Activated CD4-positive, alpha-beta memory T cell treated with anti-CD3 and anti-CD28 coated beads for 36 hours (primary cell): ENCODE results near the gene VAV3. TPM values are rescaled to one million over a fixed set of nuclear protein-coding genes. Genes with fewer than 3 reads are reported as not detected.

Source experiments
- CTCF ChIA-PET: fragments of 350-600 bp; sonication (Branson Sonifier 250); formaldehyde crosslinking; loops from one replicate; lab custom pipeline; 2021; ENCODE audit warnings: antibody characterized with exemption, inconsistent platforms; lab: Charles Lee
- POLR2A ChIA-PET: fragments of 350-600 bp; sonication (Branson Sonifier 250); formaldehyde crosslinking; loops from one replicate; lab custom pipeline; 2021; ENCODE audit warnings: antibody characterized with exemption; lab: Charles Lee
- DNase-seq: peaks from one replicate; pipeline ENCODE4 v3.0.0-alpha.2; 2020
- H3K27ac Mint-ChIP-seq: one replicate; pipeline ENCODE4 v1.8.0; 2021; ENCODE audit warnings: mixed read lengths
- H3K27me3 Mint-ChIP-seq: one replicate; pipeline ENCODE4 v1.8.0; 2021; ENCODE audit warnings: mixed read lengths
- H3K36me3 Mint-ChIP-seq: one replicate; pipeline ENCODE4 v1.8.0; 2021; ENCODE audit warnings: mixed read lengths
- H3K4me1 Mint-ChIP-seq: one replicate; pipeline ENCODE4 v1.8.0; 2021; ENCODE audit warnings: low read depth, mixed read lengths
- H3K4me3 Mint-ChIP-seq: one replicate; pipeline ENCODE4 v1.8.0; 2021; ENCODE audit warnings: mild to moderate bottlenecking, mixed read lengths
- H3K9me3 Mint-ChIP-seq: one replicate; pipeline ENCODE4 v1.8.0; 2021; ENCODE audit warnings: mixed read lengths
- intact Hi-C: fragments of 100-400 bp; cut with micrococcal nuclease; formaldehyde crosslinking; loops from one replicate; pipeline ENCODE4 v1.15.1; 2023
- microRNA-seq: library from miRNA; unstranded; fragments of <30 nt; microRNA quantifications from one replicate; pipeline ENCODE4 v1.2.0, GENCODE V29; 2022; ENCODE audit warnings: borderline number of aligned reads, borderline microRNAs expressed, borderline replicate concordance
- total RNA-seq, 2 experiments: library from RNA; stranded (reverse); gene quantifications; one replicate each; pipeline ENCODE4 v1.2.3, GENCODE V29; 2021

The VAV3 gene
- total RNA-seq, 2 experiments from 2014 or later = 2.3 to 3.3 TPM

DNA sequence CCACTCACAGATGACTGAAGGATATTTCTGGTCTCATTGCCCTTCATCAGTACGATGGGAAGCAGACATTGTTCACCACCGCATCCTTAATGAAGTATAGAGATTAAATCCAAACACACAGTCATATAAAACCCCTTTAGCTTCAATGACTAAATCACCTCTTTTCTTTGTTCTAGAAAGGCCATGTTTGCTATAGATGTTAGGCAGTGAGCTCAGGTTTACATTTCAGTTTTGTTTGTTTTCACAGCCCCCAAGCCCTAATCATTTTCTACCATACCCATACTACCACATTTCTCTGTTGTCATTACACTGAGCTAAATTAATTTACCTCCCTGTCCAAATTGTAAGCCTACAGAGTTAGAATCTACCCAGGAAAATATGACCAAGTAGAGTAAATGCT lies 439.0 kb downstream of the VAV3 start:
- H3K9me3 Mint-ChIP-seq = no peaks in the 10 kb centered on the region
- ChIA-PET CTCF (no interaction called here), POLR2A (no interaction called here)
- no peaks in the 10 kb centered on the region for H3K36me3 Mint-ChIP-seq
- no peak overlapping the region for H3K4me3 Mint-ChIP-seq
- H3K4me1 Mint-ChIP-seq = no peaks in the 10 kb centered on the region
- peaks cover 2% of the 10 kb centered on the region for H3K27me3 Mint-ChIP-seq
- intact Hi-C loops = no loop called here
- H3K27ac Mint-ChIP-seq = no peak overlapping the region
- no peak for DNase-seq

DNA sequence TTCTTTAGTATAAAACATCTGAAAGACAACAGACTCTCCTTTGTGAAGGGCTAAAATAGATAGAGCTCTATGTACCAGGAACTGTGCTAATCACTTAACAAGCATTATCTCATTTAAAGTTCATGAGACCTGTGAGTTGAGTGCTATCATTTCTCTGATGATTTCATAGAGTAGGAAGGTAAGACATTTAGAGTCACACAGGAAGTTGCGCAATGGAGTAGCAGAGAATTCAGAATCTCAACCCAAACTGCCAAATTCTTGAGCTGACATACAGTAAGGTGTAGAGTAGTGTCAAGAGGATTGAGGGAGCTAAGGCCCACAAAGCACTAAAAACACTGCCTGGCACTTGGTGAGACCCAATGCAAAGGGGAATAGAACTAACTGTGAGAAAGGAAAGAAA lies 439.8 kb downstream of the VAV3 start:
- peaks cover 2% of the 10 kb centered on the region for H3K27me3 Mint-ChIP-seq
- intact Hi-C loops = no loop called here
- no peaks in the 10 kb centered on the region for H3K4me1 Mint-ChIP-seq
- ChIA-PET CTCF (no interaction called here), POLR2A (no interaction called here)
- H3K4me3 Mint-ChIP-seq = no peak overlapping the region
- H3K9me3 Mint-ChIP-seq = no peaks in the 10 kb centered on the region
- H3K36me3 Mint-ChIP-seq = no peaks in the 10 kb centered on the region
- no peak overlapping the region for H3K27ac Mint-ChIP-seq
- no peak for DNase-seq

DNA sequence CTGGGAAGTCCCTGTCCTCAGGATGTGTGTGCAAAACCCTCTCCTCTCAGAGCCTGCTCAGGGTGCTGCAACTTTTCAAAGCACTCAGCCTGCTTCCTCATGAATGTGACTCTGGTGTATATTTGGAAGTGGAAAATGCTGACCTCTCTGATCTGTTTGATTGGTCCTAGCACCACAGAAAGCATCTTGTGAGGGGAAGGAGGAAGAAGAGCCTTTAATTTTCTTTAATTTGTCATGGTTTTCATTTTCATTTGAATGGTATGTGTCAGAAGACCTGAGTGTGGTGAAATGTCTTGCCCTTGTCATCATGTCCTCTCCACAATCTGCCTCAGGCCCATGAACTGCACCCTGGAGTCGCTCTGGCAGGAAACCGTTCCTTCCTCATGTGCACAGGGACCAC lies 440.7 kb downstream of the VAV3 start:
- CTCF ChIA-PET = no interaction called here
- peaks cover 2% of the 10 kb centered on the region for H3K27me3 Mint-ChIP-seq
- DNase-seq = no peak
- H3K27ac Mint-ChIP-seq = no peak overlapping the region
- intact Hi-C loops = no loop called here
- POLR2A ChIA-PET = no interaction called here
- H3K9me3 Mint-ChIP-seq = no peaks in the 10 kb centered on the region
- no peaks in the 10 kb centered on the region for H3K4me1 Mint-ChIP-seq
- no peaks in the 10 kb centered on the region for H3K36me3 Mint-ChIP-seq
- no peak overlapping the region for H3K4me3 Mint-ChIP-seq

DNA sequence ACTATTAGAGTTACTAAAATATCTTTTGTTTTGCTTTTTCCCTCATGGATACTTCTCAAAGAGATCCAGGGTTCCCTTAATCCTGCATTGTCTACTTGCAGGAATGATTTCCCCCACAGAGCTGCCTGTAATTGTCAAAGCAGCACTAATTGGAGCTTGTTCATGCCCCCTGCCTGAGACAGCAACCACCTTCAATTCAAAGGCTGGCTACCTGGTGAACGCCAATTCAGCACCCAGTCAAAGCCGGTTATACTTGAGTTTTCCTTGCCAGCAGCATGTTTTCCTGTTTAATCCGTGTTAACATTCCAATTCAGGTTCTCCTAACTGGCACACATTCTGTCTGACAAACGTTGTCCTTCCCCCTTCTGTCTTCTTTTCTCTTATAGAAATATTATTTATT lies 441.2 kb downstream of the VAV3 start:
- CTCF ChIA-PET = interaction anchor here (0.8 kb wide), 1 partner anchor 93 kb away, joined by 3 read pairs; no protein-coding TSS in a partner anchor
- Mint-ChIP-seq H3K27ac (no peak overlapping the region), H3K4me3 (no peak overlapping the region), H3K27me3 (peaks cover 2% of the 10 kb centered on the region), H3K4me1 (no peaks in the 10 kb centered on the region), H3K36me3 (no peaks in the 10 kb centered on the region), H3K9me3 (no peaks in the 10 kb centered on the region)
- no peak for DNase-seq
- POLR2A ChIA-PET = no interaction called here
- intact Hi-C loops = no loop called here

DNA sequence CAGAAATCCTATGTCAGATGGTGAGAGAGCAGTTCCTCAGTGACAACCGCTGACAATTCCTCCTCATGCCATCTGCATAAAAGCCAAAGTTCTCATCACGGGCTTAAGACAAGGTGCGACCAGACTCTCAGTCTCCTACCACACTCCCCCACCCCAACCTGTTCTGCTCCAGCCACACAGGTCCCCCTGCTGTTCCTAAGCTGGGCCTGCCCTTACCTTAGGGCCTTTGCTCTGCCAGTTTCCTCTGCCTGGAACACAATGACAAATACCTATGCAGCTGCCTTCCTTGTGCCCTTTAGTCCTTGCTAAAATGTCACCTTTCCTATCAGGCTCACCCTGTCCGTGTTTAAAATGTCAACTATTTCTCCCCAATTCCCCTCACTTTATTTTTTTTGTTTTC lies 441.9 kb downstream of the VAV3 start:
- H3K27me3 Mint-ChIP-seq = peaks cover 2% of the 10 kb centered on the region
- no peak for DNase-seq
- H3K4me1 Mint-ChIP-seq = no peaks in the 10 kb centered on the region
- H3K9me3 Mint-ChIP-seq = no peaks in the 10 kb centered on the region
- no peak overlapping the region for H3K27ac Mint-ChIP-seq
- CTCF ChIA-PET = interaction anchor here (0.8 kb wide), 1 partner anchor 92 kb away, joined by 3 read pairs; no protein-coding TSS in a partner anchor
- POLR2A ChIA-PET = no interaction called here
- intact Hi-C loops = no loop called here
- H3K36me3 Mint-ChIP-seq = no peaks in the 10 kb centered on the region
- H3K4me3 Mint-ChIP-seq = no peak overlapping the region

Small RNA genes within 50 kb of the gene (microRNA-seq; reads per million reads assigned to microRNA genes)
- gene MIR7852 = not detected

Other genes starting within 250 kb of the VAV3 start
- gene SLC25A24, start 235.2 kb upstream of the VAV3 start, total RNA-seq = 10 to 100 TPM; 18.1 to 19.4 TPM